ENCODE results near the gene TNC.

The TNC gene

GRCh38 chr9:115030006-115030405 lies 88.0 kb downstream of the TNC start:
- FAIRE-seq (no peak), DNase-seq (ENCODE audit: insufficient read length, low spot score) (no peak)
- TF ChIP-seq SPI1 (IDR thresholded peaks at IDR 0.05; ENCODE audit: low read depth, low read length) (no peak), POU2F2 (IDR thresholded peaks at IDR 0.05; ENCODE audit: low read depth, low read length) (no peak), POLR2AphosphoS5 (IDR thresholded peaks at IDR 0.05; ENCODE audit: low read depth, low read length) (no peak), POLR2A (IDR thresholded peaks at IDR 0.05; ENCODE audit: low read depth, low read length) (no peak), PAX5 (IDR thresholded peaks at IDR 0.05; ENCODE audit: insufficient read depth, low read length, severe bottlenecking) (no peak), TAF1 (IDR thresholded peaks at IDR 0.05; ENCODE audit: low read depth, low read length) (no peak)

- FAIRE-seq (no peak), DNase-seq (ENCODE audit: insufficient read length, low spot score) (no peak)
- TF ChIP-seq SPI1 (IDR thresholded peaks at IDR 0.05; ENCODE audit: low read depth, low read length), result no peak
- no peak for TF ChIP-seq PAX5 (IDR thresholded peaks at IDR 0.05; ENCODE audit: insufficient read depth, low read length, severe bottlenecking)
- TF ChIP-seq POLR2A (IDR thresholded peaks at IDR 0.05; ENCODE audit: low read depth, low read length), result no peak
- TF ChIP-seq POU2F2 (IDR thresholded peaks at IDR 0.05; ENCODE audit: low read depth, low read length), result no peak
- TF ChIP-seq POLR2AphosphoS5 (IDR thresholded peaks at IDR 0.05; ENCODE audit: low read depth, low read length), result no peak
- no peak for TF ChIP-seq TAF1 (IDR thresholded peaks at IDR 0.05; ENCODE audit: low read depth, low read length)
Measured at GRCh38 chr9:115025721-115026120, 92.2 kb downstream of the TNC start.

DNA sequence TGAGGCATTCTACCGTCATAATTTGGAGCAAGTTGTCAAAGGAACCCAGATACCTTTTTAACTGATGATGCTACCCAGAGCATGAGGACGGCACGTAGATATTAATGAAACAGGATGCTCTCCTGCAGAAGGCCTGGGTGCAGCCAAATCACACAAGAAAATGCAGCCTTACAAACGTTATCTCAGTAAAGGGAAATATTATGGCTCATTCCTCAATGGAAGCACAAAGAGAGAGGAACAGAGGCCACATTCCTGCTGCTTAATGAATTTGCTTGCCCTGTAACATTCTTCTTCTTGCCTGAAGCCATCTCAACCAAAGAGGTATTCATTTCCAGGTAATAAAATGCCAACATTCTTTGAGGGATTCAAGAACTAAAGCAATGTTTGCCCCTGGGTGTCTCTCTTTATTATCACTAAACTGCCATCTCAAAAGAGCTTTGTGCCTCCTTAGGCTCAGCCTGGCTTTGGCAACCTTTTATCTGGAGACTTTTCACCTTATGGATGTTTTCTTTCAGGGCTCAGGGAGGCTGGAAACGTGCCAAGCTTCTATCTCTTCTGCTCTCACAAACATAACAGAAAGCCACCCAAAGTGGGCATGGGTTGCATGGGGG lies 92.9 kb downstream of the TNC start:
- no peak for DNase-seq (ENCODE audit: insufficient read length, low spot score)
- TF ChIP-seq SPI1 (IDR thresholded peaks at IDR 0.05; ENCODE audit: low read depth, low read length) (no peak), TAF1 (IDR thresholded peaks at IDR 0.05; ENCODE audit: low read depth, low read length) (no peak), POLR2AphosphoS5 (IDR thresholded peaks at IDR 0.05; ENCODE audit: low read depth, low read length) (no peak), PAX5 (IDR thresholded peaks at IDR 0.05; ENCODE audit: insufficient read depth, low read length, severe bottlenecking) (no peak)
- FAIRE-seq, result no peak

DNA sequence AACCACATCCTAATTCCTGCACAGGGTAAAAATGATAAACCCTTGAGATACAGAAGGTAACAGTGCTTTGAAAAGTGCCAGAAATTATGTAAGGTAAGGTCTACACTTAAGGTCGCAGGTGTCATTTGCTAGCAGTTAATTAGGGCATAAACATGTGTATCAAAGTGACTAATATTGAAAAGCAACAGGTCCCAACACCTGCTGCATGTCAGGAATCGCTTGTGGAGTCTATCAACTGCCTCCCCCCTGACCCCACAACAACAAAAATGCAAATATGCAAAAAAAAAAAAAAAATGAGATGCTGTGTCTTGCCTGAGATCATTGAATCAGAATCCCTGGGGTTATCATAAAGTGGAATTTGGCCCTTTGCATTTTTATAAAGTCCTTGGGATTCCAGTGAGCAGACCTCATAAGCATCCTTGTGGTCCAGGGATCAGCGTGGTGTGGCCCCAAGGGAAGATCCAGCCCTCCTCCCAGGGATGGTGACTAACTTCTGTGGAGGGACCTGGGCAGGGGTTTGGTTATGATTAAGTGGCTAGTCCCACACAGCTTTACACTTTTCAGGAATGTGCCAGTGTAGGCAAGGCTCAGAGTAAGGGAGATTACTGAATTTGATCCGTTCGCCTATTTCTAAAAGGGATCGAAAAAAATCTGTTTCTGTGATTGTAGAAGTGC lies 95.1 kb downstream of the TNC start:
- TF ChIP-seq PAX5 (IDR thresholded peaks at IDR 0.05; ENCODE audit: insufficient read depth, low read length, severe bottlenecking) (no peak), SPI1 (IDR thresholded peaks at IDR 0.05; ENCODE audit: low read depth, low read length) (no peak), POLR2A (IDR thresholded peaks at IDR 0.05; ENCODE audit: low read depth, low read length) (no peak), POLR2AphosphoS5 (IDR thresholded peaks at IDR 0.05; ENCODE audit: low read depth, low read length) (no peak), TAF1 (IDR thresholded peaks at IDR 0.05; ENCODE audit: low read depth, low read length) (no peak), POU2F2 (IDR thresholded peaks at IDR 0.05; ENCODE audit: low read depth, low read length) (no peak)
- FAIRE-seq (no peak), DNase-seq (ENCODE audit: insufficient read length, low spot score) (no peak)

GRCh38 chr9:115018547-115019435 lies 99.2 kb downstream of the TNC start:
- FAIRE-seq, result no peak
- no peak for DNase-seq (ENCODE audit: insufficient read length, low spot score)
- TF ChIP-seq PAX5 (IDR thresholded peaks at IDR 0.05; ENCODE audit: insufficient read depth, low read length, severe bottlenecking) (no peak), POLR2A (IDR thresholded peaks at IDR 0.05; ENCODE audit: low read depth, low read length) (no peak), POLR2AphosphoS5 (IDR thresholded peaks at IDR 0.05; ENCODE audit: low read depth, low read length) (no peak), SPI1 (IDR thresholded peaks at IDR 0.05; ENCODE audit: low read depth, low read length) (no peak), POU2F2 (IDR thresholded peaks at IDR 0.05; ENCODE audit: low read depth, low read length) (no peak), TAF1 (IDR thresholded peaks at IDR 0.05; ENCODE audit: low read depth, low read length) (no peak)

DNA sequence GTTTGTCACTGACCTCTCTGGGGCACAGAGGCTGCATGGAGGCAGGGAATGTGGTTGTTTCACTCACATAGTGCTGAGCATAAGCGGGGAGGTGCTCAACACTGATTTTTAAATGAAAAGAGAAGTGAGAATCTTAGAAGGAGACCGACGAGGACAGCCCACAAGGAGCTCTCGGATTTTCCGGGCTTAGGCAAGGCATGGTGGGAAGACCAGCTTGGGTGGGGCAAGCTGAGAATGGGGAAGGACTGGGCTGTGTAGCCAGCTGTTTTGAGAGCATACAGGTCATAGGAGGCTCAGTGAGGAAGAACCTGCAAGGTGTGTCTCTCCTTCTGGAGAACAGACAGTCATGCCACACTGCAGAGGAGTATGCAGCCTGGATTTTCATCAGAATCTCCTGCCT lies 101.6 kb downstream of the TNC start:
- DNase-seq (ENCODE audit: insufficient read length, low spot score) (no peak), FAIRE-seq (no peak)
- TF ChIP-seq TAF1 (IDR thresholded peaks at IDR 0.05; ENCODE audit: low read depth, low read length), result no peak

- DNase-seq (ENCODE audit: insufficient read length, low spot score) (no peak), FAIRE-seq (no peak)
- TF ChIP-seq POU2F2 (IDR thresholded peaks at IDR 0.05; ENCODE audit: low read depth, low read length), result no peak
- TF ChIP-seq POLR2AphosphoS5 (IDR thresholded peaks at IDR 0.05; ENCODE audit: low read depth, low read length), result no peak
Measured at GRCh38 chr9:115015018-115015635, 102.8 kb downstream of the TNC start.

DNA sequence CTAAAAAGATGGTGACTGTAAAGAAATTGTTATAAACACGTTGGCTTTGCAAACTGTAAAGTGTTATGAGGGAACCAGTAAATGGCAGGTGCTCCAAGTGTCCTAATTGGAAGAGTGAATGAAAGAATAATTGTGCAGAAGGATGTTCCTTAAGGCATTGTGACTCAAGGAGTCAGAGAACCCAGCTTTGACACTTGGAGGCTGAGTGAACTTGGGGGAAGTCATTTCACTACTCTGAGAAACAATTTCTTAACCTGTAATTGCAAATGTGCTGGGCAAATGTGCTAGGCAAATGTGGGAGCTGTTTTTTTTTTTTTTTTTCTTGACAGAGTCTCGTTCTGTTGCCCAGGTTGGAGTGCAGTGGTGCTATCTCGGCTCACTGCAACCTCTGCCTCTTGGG lies 103.5 kb downstream of the TNC start:
- no peak for DNase-seq (ENCODE audit: insufficient read length, low spot score)
- no peak for TF ChIP-seq SPI1 (IDR thresholded peaks at IDR 0.05; ENCODE audit: low read depth, low read length)
- TF ChIP-seq POLR2A (IDR thresholded peaks at IDR 0.05; ENCODE audit: low read depth, low read length), result no peak
- no peak for TF ChIP-seq POU2F2 (IDR thresholded peaks at IDR 0.05; ENCODE audit: low read depth, low read length)
- TF ChIP-seq POLR2AphosphoS5 (IDR thresholded peaks at IDR 0.05; ENCODE audit: low read depth, low read length), result no peak
- TF ChIP-seq TAF1 (IDR thresholded peaks at IDR 0.05; ENCODE audit: low read depth, low read length), result no peak
- no peak for TF ChIP-seq PAX5 (IDR thresholded peaks at IDR 0.05; ENCODE audit: insufficient read depth, low read length, severe bottlenecking)
- FAIRE-seq, result no peak

- FAIRE-seq (no peak), DNase-seq (ENCODE audit: insufficient read length, low spot score) (peak; percentile 48)
- TF ChIP-seq POU2F2 (IDR thresholded peaks at IDR 0.05; ENCODE audit: low read depth, low read length), result no peak
- TF ChIP-seq TAF1 (IDR thresholded peaks at IDR 0.05; ENCODE audit: low read depth, low read length), result no peak
- no peak for TF ChIP-seq POLR2AphosphoS5 (IDR thresholded peaks at IDR 0.05; ENCODE audit: low read depth, low read length)
- TF ChIP-seq POLR2A (IDR thresholded peaks at IDR 0.05; ENCODE audit: low read depth, low read length), result no peak
- TF ChIP-seq SPI1 (IDR thresholded peaks at IDR 0.05; ENCODE audit: low read depth, low read length), result no peak
- no peak for TF ChIP-seq PAX5 (IDR thresholded peaks at IDR 0.05; ENCODE audit: insufficient read depth, low read length, severe bottlenecking)
Measured at GRCh38 chr9:115013998-115014397, 104.0 kb downstream of the TNC start.
